Body of pancreas (tissue), 4 donors: ENCODE data around the gene LAMC2.

Source experiments
- CTCF ChIP-seq, 7 experiments: fragments of 450-650 bp in 4 of 7; fragments of 200-600 bp in 3 of 7; sonication (generic) in 3 of 7; IDR thresholded peaks; one replicate each; pipeline ENCODE4 v1.5.1; 2016 to 2019; ENCODE audit warnings: antibody characterized with exemption in 7 of 7
- POLR2A ChIP-seq, 3 donors: fragments of 450-650 bp; IDR thresholded peaks; one replicate each; pipeline ENCODE4 v1.6.1; 2016; ENCODE audit warnings: antibody characterized with exemption in 3 of 3, mild to moderate bottlenecking in 2 of 3

GRCh38 chr1:183235503-183235902 is 49.4 kb downstream of the LAMC2 start:
- TF ChIP-seq CTCF (IDR thresholded peaks at IDR 0.05): no peak
- TF ChIP-seq POLR2A (IDR thresholded peaks at IDR 0.05): no peak
